Testis (tissue), 2 donors: ENCODE measurements around the gene GAPDH.

ENCODE experiments used
- CTCF ChIP-seq, 3 experiments: fragments of 450-650 bp in 2 of 3; fragments of 200-600 bp in 1 of 3; sonication (generic) in 1 of 3; IDR thresholded peaks; one replicate each; pipeline ENCODE4 v1.5.1; 2016 to 2019; ENCODE audit warnings: antibody characterized with exemption in 3 of 3, mild to moderate bottlenecking in 2 of 3, moderate library complexity in 1 of 3
- POLR2A ChIP-seq: fragments of 450-650 bp; IDR thresholded peaks from one replicate; pipeline ENCODE4 v1.6.1; 2017; ENCODE audit warnings: antibody characterized with exemption, mild to moderate bottlenecking, moderate library complexity

DNA sequence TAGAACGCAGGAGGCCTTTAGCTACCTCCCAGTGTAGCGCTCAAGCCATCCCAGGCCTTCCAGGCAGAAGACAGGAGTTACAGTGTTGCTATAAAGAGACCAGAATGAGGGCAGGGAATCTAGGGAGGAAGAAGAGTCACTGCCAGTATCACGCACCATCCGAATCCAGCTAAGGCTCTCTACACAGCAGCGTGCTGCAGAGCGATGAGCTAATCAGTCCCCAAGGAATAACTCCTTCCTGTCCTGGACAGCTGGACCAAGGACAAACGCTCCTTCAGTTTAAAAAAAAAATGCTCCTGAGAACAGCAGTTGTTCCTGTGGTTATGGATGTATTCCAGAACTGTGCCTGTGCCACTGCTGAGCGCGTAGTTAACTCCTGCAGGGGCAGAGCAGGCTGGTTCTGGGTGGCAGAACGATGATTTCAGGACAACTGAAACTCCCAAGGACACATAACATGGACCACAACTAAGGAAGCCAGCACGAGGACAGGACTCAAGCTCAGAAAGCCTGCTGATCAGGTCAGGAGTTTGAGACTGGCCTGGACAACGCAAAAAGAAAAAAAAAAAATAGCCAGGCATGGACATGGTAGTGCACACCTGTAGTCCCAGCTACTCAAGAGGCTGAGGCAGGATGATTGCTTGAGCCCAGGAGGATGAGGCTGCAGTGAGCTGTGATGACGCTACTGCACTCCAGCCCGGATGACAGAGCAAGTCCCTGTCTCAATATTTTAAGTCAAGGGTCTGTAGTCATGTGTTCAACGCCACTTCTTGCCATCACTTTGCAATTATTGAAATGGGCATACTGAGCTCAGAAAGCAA lies 18.9 kb downstream of the GAPDH start:
- no peak for TF ChIP-seq CTCF (IDR thresholded peaks at IDR 0.05)
- no peak for TF ChIP-seq POLR2A
